Daoy (cell line): ENCODE results near the gene PMM2. TPM values are rescaled to one million over a fixed set of nuclear protein-coding genes. Genes with fewer than 3 reads are reported as not detected.
"Not testable (repeated sequence)": the region's sequence is repeated elsewhere in the genome, so short reads cannot be mapped to it uniquely, and the experiment has no call there.

Experiments
- DNase-seq: peaks from one replicate; pipeline ENCODE4 v3.0.0-alpha.2; 2015; ENCODE audit warnings: low read depth
- total RNA-seq: library from RNA; depleted of rRNA; stranded (reverse); fragments of >200 nt; shearing (Covaris generic); gene quantifications from 2 replicates; pipeline ENCODE4 v1.2.3, GENCODE V29; 2014

The PMM2 gene
- total RNA-seq, 1 experiment from 2014 or later: 41.4 TPM

- no peak for DNase-seq
Measured at GRCh38 chr16:8867216-8867931, 69.7 kb downstream of the PMM2 start.

DNA sequence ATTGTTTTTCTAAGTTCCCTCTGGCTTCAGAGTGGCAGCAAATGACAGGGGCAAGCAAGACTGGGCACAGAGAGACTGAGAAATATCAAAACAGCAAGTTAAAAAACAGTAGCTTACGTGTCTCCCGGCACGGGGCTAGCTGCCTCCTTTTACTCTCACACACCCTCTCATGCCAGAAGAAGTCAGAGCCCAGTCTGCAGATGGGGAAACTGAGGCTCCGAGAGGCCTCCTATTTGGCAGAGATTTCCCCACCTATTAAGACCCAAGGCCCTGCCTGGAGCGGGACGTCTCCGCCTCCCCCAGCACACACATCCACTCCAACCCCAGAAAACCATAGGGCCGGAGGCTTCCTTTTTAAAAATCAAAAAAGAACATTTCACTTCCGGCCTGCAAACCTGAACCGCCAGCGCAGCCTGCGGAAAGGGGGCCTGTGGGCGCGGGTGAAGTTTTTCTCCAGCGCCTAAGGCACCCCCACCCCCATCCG lies 70.3 kb downstream of the PMM2 start:
- no peak for DNase-seq

DNA sequence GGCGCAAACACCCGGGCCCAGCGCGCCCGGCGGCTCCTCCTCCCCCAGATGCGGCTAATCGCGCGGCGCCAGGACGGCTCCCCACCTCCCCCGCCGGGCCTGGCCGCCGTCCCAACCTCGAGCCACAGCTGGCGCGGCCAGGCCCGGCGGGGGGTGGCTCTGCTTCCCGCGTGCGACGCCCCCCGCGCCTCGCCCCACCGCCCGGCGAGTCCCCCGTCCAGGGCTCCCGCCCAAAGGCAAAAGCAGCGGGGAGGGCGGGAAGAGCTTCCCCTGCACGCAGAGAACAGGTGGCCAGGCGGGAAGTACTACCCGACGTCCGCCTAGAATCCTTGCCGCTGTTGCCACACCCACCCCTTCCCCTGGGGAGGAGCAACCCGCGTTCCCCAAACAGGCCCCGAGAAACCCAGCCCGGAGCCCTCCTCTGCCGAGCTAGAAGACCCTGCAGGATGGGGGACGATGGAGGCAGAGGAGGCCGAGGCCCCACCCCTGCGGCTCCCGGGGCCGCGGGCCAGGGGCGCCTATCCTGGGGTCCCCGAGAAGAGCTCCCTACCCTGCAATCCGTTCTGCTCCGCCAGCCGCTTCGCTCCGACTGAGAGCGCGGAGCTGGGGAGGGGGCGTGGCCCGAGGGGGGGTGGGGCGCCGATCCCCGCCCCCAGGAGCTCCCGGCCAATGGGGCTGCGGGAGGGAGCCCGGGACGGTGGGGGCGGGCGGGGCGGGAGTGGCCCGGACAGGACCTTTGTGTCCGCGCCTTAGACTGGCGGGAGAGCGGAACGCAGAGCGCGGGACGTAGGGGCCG lies 71.0 kb downstream of the PMM2 start, which contains the start of gene CARHSP1:
Gene CARHSP1 (minus strand): TSS at position 591 of the 796 bp plus-strand sequence. CDS start 9,678 bp downstream, outside the sequence.
- DNase-seq: peak; percentile 91

GRCh38 chr16:8869212-8869987 lies 71.8 kb downstream of the PMM2 start:
- DNase-seq: no peak

DNA sequence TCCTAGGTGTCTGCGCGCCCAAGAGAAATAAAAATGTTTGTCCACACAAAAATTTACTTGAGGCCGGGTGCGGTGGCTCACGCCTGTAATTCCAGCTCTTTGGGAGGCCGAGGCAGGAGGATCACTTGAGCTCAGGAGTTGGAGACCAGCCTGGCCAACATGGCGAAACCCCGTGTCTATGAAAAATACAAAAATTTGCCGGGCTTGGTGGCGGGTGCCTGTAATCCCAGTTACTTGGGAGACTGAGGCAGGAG lies 72.3 kb downstream of the PMM2 start:
- not testable (repeated sequence) for DNase-seq

DNA sequence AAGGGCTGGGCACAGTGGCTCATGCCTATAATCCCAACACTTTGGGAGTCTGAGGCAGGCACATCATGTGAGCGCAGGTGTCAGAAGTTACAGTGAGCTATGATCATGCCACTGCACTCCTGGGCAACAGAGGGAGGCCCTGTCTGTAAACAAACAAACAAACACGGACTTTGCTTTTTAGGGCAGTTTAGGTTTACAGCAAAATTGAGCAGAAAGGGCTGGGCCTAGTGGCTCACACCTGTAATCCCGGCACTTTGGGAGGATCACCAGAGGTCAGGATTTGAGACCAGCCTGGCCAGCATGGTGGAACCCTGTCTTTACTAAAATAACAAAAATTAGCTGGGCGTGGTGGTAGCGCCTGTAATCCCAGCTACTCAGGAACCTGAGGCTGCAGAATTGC lies 74.4 kb downstream of the PMM2 start:
- no peak for DNase-seq

- DNase-seq: no peak
Measured at GRCh38 chr16:8872967-8873865, 75.6 kb downstream of the PMM2 start.

DNA sequence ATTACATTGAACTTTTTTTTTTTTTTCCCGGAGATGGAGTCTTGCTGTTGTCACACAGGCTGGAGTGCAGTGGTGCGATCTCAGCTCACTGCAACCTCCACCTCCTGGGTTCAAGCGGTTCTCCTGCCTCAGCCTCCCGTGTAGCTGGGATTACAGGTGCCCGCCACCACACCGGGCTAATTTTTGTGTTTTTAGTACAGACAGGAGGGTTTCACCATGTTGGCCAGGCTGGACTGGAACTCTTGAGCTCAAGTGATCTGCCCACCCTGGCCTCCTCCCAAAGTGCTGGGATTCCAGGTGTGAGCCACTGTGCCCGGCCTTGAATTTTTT lies 76.2 kb downstream of the PMM2 start:
- not testable (repeated sequence) for DNase-seq

- DNase-seq: no peak
Measured at GRCh38 chr16:8874388-8874787, 76.7 kb downstream of the PMM2 start.

DNA sequence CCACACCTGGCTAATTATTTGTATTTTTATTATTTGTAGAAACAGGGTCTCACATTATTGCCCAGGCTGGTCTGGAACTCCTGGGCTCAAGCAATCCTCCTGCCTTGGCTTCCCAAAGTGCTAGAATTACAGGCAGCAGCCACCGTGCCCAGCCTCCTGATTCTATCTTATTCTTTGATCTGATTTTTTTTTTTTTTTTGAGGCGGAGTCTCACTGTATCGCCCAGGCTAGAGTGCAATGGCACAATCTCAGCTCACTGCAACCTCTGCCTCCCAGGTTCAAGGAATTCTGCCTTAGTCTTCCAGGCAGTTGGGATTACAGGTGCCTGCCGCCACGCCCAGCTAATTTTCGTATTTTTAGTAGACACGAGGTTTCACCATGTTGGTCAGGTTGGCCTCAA lies 77.7 kb downstream of the PMM2 start:
- not testable (repeated sequence) for DNase-seq

DNA sequence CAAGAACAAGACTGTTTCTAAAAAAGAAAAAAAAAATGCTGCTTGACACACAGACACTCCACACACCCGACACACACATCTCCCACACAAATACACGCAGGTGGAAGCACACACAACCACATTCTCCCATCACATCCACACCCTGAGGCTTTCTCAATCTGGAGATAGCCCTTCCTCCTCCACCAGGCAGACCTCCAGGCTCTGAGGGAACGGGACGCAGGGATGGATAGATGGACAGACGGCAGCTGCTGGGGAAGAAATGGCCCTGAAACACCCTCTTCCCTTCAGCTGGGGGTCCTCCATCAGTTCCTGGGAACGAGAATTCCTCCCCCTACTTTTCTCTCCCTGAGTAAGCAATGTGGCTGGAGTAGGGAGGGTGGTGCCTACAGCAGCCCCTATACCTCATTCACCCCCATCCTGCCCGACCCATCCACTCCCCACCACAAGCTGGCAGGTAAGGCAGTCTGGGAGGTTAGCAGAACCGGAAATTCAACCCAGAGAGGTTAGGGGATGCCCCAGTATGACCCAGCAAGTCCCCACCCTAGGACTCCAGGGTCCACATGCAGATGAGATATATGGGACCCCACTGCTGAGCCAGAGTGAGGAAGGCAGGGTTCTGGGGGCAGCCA lies 80.4 kb downstream of the PMM2 start:
- no peak for DNase-seq

DNA sequence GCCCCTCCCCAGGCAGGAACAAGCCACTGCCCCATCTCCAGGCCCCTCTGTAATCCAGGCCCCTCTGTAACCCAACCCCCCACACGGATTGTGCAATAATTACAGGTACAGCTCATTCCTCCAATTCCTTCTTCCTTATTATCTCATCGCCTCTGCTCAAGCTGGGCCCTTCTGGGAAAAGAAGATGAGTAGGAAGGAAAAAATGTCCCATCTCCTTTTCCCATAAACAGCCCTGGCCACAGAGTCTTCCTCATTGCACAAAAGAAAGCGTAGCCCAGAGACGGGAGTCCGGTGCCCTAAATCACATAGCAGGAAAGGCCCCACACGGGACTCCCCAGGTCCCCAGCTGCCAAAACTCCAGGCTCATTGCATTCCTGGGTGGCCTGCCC lies 80.9 kb downstream of the PMM2 start:
- peak; percentile 42 for DNase-seq

- DNase-seq: no peak
Measured at GRCh38 chr16:8880839-8881510, 83.3 kb downstream of the PMM2 start.

GRCh38 chr16:8882041-8882617 lies 84.5 kb downstream of the PMM2 start, which contains the start of gene LITAFD:
Gene LITAFD, plus strand, starts transcription at chr16:8882351. Its CDS starts 2,005 bp downstream, at chr16:8884356.
- DNase-seq: no peak

DNA sequence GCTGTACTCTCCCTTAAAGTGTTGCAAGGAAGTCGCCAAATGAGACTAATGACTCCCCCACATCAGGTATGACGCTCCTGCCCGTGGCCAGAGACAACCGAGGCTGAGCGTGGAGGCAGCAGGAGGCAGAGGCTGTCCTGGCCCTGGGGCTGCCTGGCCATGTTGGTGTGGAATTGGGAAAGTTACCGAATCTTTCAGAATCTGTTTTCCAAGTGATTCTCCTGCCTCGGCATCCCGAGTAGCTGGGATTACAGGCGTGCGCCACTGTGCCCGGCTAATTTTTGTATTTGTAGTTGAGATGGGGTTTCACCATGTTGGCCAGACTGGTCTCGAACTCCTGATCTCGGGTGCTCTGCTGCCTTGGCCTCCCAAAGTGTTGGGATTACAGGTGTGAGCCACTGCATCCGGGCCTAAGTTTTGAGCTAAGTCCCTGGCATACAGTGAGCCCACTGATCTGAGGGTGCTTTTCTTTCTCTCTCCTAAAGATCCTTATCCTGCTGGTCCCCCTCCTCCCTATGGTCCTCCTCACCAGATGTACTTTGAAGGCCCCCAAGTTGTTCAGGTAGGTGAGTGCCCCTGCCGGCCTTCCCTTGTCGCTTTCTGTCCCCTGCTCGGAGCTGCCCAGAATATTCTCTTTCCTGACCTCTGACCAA lies 85.2 kb downstream of the PMM2 start:
- DNase-seq: no peak

GRCh38 chr16:8885674-8886592 lies 88.3 kb downstream of the PMM2 start:
- DNase-seq: peak; percentile 55

- DNase-seq: no peak
Measured at GRCh38 chr16:8886593-8887430, 89.2 kb downstream of the PMM2 start.

DNA sequence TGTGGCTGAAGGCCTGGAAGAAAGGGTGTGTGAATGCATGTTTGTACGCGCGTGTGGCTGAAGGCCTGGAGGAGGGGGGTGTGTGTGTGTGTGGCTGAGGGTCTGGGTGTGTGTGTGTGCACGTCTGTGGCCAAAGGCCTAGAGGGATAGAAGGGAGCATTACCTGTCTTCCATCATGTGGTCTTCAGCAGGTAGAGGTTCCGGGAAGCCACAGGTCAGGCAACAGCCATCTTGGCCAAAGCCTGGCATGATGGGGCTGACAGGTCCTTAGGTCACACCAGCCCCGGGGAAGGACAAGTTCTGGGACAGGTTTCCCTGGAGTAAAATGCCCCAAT lies 89.8 kb downstream of the PMM2 start:
- DNase-seq: no peak
